GM23248 (cell line): Measurements from ENCODE around the gene SERPINA4. TPM values are rescaled to one million over a fixed set of nuclear protein-coding genes. Genes with fewer than 3 reads are reported as not detected.

ENCODE experiments used
- DNase-seq: peaks from one replicate; pipeline ENCODE4 v3.0.0-alpha.2; 2015
- H2AFZ ChIP-seq: fragments of 200-600 bp; sonication (generic); 2 replicates; pipeline ENCODE4 v1.6.1; 2016; ENCODE audit warnings: antibody characterized with exemption
- H3F3A ChIP-seq: fragments of 200-600 bp; sonication (generic); 2 replicates; pipeline ENCODE4 v1.6.1; 2016; ENCODE audit warnings: mild to moderate bottlenecking, antibody characterized with exemption, mixed run types; ENCODE audit not compliant: insufficient read depth
- H3K27ac ChIP-seq: fragments of 200-600 bp; sonication (generic); 2 replicates; pipeline ENCODE4 v1.5.1; 2016; ENCODE audit warnings: mild to moderate bottlenecking
- H3K27me3 ChIP-seq: fragments of 200-600 bp; sonication (generic); replicated peaks from 2 replicates; pipeline ENCODE4 v1.6.1; 2016; ENCODE audit warnings: mild to moderate bottlenecking; ENCODE audit not compliant: insufficient read depth
- H3K36me3 ChIP-seq: fragments of 200-600 bp; sonication (generic); 2 replicates; pipeline ENCODE4 v1.6.1; 2016; ENCODE audit warnings: low read depth, mild to moderate bottlenecking
- H3K4me1 ChIP-seq: fragments of 200-600 bp; sonication (generic); 2 replicates; pipeline ENCODE4 v1.6.1; 2016; ENCODE audit warnings: mild to moderate bottlenecking; ENCODE audit not compliant: insufficient read depth
- H3K4me2 ChIP-seq: fragments of 200-600 bp; sonication (generic); one replicate; pipeline ENCODE4 v1.6.1; 2016; ENCODE audit warnings: mild to moderate bottlenecking; ENCODE audit not compliant: unreplicated experiment
- H3K4me3 ChIP-seq: fragments of 200-600 bp; sonication (generic); 2 replicates; pipeline ENCODE4 v1.5.1; 2016; ENCODE audit warnings: mild to moderate bottlenecking
- H3K79me2 ChIP-seq: fragments of 200-600 bp; sonication (generic); 2 replicates; pipeline ENCODE4 v1.6.1; 2016; ENCODE audit warnings: mild to moderate bottlenecking; ENCODE audit not compliant: insufficient read depth
- H3K9ac ChIP-seq: fragments of 200-600 bp; sonication (generic); 2 replicates; pipeline ENCODE4 v1.6.1; 2016; ENCODE audit warnings: mild to moderate bottlenecking
- H3K9me2 ChIP-seq: fragments of 200-600 bp; sonication (generic); 2 replicates; pipeline ENCODE4 v1.6.1; 2016; ENCODE audit warnings: mixed run types, mild to moderate bottlenecking, moderate library complexity; ENCODE audit not compliant: insufficient read depth
- H3K9me3 ChIP-seq: fragments of 200-600 bp; sonication (generic); one replicate; pipeline ENCODE4 v1.6.1; 2017; ENCODE audit warnings: low read depth
- H4K20me1 ChIP-seq: fragments of 200-600 bp; sonication (generic); 2 replicates; pipeline ENCODE4 v1.6.0; 2016; ENCODE audit not compliant: insufficient read depth
- EZH2 ChIP-seq: fragments of 200-600 bp; sonication (generic); IDR thresholded peaks from 2 replicates; pipeline ENCODE4 v1.6.1; 2018; ENCODE audit warnings: antibody characterized with exemption, mild to moderate bottlenecking; ENCODE audit not compliant: insufficient read depth, poor library complexity, severe bottlenecking
- EZH2phosphoT487 ChIP-seq: fragments of 200-600 bp; sonication (generic); IDR thresholded peaks from 2 replicates; pipeline ENCODE4 v1.6.1; 2018; ENCODE audit warnings: antibody characterized with exemption, moderate library complexity, mild to moderate bottlenecking, low read depth; ENCODE audit not compliant: insufficient read depth
- WGBS, 2 experiments: methylation state at CpG; one replicate each; pipeline ENCODE4 v1.1.6; 2015 to 2017; ENCODE audit warnings: low lambda C conversion rate in 2 of 2, low coverage in 1 of 2; ENCODE audit errors: missing lambda C conversion rate in 2 of 2; 5-methylcytosine and 5-hydroxymethylcytosine counted together
- in situ Hi-C: fragments of 300-500 bp; cut with MboI; formaldehyde crosslinking; loops from 2 replicates; pipeline ENCODE4 v1.15.0; 2020
- polyA plus RNA-seq: library from polyadenylated mRNA; unstranded; fragments of >200 nt; fragmentation: Nextera tagmentation; extraction: Ambion mirVana; gene quantifications from 2 replicates; pipeline ENCODE4 v1.2.1, GENCODE V29; 2016
- total RNA-seq: library from RNA; depleted of rRNA; stranded (reverse); fragments of >200 nt; shearing (Covaris generic); gene quantifications from 2 replicates; pipeline ENCODE4 v1.2.3, GENCODE V29; 2014

SERPINA4 gene
- total and polyA plus RNA-seq, 2 experiments from 2014 or later = not detected

DNA sequence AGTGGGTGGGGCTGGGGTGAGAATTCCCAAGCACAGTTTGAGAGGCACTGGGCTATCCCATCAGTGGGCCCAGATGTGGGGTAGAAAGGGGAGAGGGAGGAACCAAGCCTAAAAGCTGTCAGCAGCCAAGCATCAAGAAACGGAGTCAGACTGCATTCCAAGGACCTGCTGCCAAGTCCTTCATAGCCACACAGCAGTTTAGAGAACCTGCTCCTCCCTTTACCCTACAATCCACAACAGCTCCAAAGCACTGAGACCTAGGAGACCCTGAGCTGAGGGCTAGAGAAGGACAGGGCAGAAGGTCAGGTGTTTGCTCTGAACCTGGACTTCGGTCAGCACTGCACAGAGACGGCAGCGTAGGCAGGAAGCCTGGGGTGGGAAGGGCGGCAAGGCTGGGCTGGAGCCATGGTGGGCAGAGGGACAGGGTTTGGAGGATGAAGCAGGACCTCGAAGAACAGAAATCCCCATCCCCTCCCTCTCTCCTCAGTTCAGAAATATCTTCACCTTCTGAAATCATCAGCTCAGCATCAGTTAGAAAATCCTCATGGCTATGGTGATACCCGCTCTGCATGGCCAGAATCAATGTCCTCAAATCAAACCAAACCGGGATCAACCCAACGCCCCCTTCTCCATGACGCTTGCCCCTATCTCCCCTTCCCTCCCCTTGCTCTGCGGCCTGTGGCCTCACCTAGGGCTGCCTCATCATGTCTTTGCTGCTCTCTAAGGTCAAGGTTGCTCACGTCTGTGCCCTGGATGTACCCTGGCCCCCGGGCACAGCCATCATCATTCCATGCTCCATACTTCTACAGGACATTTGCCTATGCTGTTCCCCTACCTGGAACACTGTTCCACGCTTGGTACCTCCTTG lies 12.9 kb upstream of the SERPINA4 start:
- no peaks in the 10 kb centered on the region for H3K9me3 ChIP-seq
- no peak for DNase-seq
- no peaks in the 10 kb centered on the region for H3F3A ChIP-seq
- TF ChIP-seq EZH2 = no peak
- TF ChIP-seq EZH2phosphoT487 = no peak
- H3K9me2 ChIP-seq = no peaks in the 10 kb centered on the region
- no peak overlapping the region for H3K4me3 ChIP-seq
- no peaks in the 10 kb centered on the region for H3K36me3 ChIP-seq
- WGBS, 2 experiments = 56 to 64% methylated on average over 12 to 14 of the region's 14 CpGs
- in situ Hi-C loops = no loop called here
- no peak overlapping the region for H3K4me2 ChIP-seq
- H2AFZ ChIP-seq = no peak overlapping the region
- H3K27ac ChIP-seq = no peak overlapping the region
- no peak overlapping the region for H3K9ac ChIP-seq
- no peaks in the 10 kb centered on the region for H4K20me1 ChIP-seq
- H3K4me1 ChIP-seq = no peaks in the 10 kb centered on the region
- no peaks in the 10 kb centered on the region; the same call in 1 of the 2 replicates for H3K27me3 ChIP-seq
- no peaks in the 10 kb centered on the region for H3K79me2 ChIP-seq

DNA sequence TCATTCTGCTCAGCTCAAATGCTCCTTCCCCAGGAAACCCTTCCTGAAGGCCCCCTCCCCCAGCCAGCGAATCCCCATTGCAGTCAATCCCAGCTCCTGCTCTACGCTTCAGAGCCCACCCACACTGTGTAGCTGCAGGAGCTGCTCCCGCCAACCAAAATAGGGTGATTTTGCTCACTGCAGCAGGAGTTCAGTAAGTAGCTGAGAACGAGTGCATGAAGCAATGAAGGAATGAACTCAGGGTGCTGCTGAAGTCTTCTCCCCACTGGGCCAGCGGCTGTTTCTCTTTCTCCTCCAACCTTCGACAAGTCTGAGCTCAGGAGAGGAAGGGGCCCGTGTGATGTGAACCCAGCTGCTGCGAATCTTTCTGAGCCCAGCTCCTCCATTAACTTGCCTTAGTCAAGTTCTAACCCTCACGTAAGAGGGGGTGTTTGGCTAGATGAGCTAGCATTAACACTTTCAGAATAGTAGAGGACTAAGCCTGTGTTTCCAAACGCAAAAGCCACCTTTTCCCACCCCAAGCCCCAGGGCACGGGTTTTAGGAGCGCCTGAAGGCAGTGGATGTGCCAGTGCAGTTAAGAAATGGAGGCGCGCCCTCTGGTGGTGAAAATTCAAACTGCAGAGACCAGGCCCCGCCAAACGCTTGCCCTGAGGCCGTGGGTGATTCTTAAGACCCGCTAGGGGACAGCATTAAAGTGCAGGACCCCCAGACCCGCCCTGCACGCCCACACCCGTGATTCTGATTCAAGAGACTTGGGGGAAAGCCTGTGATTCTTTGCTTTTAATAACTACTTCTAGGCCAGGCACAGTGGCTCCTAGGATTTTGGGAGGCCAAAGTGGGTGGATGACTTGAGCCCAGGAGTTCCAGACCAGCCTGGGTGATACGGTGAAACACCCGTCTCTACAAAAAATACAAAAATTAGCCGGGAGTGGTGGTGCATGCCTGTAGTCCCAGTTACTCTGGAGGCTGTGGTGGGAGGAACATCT lies 11.9 kb upstream of the SERPINA4 start:
- H3K4me2 ChIP-seq = no peak overlapping the region
- TF ChIP-seq EZH2phosphoT487 (no peak), EZH2 (no peak)
- in situ Hi-C loops = no loop called here

DNA sequence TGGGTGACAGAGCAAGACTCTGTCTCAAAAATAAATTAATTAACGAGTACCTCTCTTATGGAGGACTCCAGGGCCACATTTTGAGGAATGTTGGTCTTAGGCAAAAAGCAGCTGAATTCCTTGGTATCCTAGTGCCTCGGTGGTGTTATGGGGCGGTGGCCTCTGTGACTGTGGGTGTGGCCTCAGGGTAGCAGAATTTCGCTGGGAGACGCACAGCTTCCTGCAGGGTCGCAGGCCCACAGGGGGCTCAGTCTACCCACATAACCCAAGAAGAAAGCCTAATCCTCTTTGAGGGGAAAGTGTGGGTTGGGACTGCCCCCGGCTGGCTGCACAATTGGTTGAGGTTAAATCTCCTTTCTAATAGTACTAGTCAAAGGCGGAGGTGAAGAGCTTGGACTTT lies 11.2 kb upstream of the SERPINA4 start:
- no peak for DNase-seq
- no peaks in the 10 kb centered on the region for H3F3A ChIP-seq
- H3K27me3 ChIP-seq = no peaks in the 10 kb centered on the region; the same call in 1 of the 2 replicates
- WGBS, 2 experiments = 66 to 77% methylated on average over 8 of the region's 8 CpGs
- no peaks in the 10 kb centered on the region for H3K36me3 ChIP-seq
- no peak overlapping the region for H3K4me2 ChIP-seq
- no peak overlapping the region for H2AFZ ChIP-seq
- no peaks in the 10 kb centered on the region for H3K79me2 ChIP-seq
- H3K27ac ChIP-seq = no peak overlapping the region
- H3K4me1 ChIP-seq = no peaks in the 10 kb centered on the region
- H3K9ac ChIP-seq = no peak overlapping the region
- no peak overlapping the region for H3K4me3 ChIP-seq
- H4K20me1 ChIP-seq = no peaks in the 10 kb centered on the region
- no peaks in the 10 kb centered on the region for H3K9me3 ChIP-seq
- in situ Hi-C loops = no loop called here
- TF ChIP-seq EZH2 (no peak), EZH2phosphoT487 (no peak)
- no peaks in the 10 kb centered on the region for H3K9me2 ChIP-seq

More for the DNA sequence above, 11.9 kb upstream of the SERPINA4 start:
- Histone ChIP-seq H3K36me3 (no peaks in the 10 kb centered on the region), H3K79me2 (no peaks in the 10 kb centered on the region), H3K4me3 (no peak overlapping the region), H3F3A (no peaks in the 10 kb centered on the region), H3K9me3 (no peaks in the 10 kb centered on the region), H3K9ac (no peak overlapping the region), H3K27ac (no peak overlapping the region), H3K9me2 (no peaks in the 10 kb centered on the region), H2AFZ (no peak overlapping the region), H3K27me3 (no peaks in the 10 kb centered on the region; the same call in 1 of the 2 replicates), H3K4me1 (no peaks in the 10 kb centered on the region), H4K20me1 (no peaks in the 10 kb centered on the region)
- peak; percentile 54 for DNase-seq
- WGBS, 2 experiments = 17 to 18% methylated on average over 24 of the region's 24 CpGs

DNA sequence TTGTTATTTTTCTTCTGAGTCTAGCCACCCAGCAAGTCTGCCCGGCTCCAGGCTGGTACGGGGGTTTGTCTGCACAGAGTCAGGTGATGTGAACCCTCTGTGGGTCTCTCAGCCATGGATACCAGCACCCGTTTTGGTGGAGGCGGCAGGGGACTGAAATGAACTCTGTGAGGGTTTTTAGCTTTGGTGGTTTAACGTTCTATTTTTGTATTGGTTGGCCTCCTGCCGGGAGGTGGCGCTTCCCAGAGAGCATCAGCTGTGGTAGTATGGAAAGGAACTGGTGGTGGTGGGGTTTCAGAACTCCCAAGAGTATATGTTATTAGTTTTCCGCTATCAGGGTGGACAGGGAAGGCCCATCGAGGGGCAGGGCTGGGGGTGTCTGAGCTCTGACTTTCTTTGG lies 5.3 kb upstream of the SERPINA4 start:
- H3K9me3 ChIP-seq = no peaks in the 10 kb centered on the region
- no peaks in the 10 kb centered on the region for H3K9me2 ChIP-seq
- H2AFZ ChIP-seq = no peak overlapping the region
- no peak overlapping the region for H3K27ac ChIP-seq
- no peaks in the 10 kb centered on the region for H4K20me1 ChIP-seq
- no peaks in the 10 kb centered on the region for H3K4me1 ChIP-seq
- in situ Hi-C loops = no loop called here
- H3F3A ChIP-seq = no peaks in the 10 kb centered on the region
- H3K36me3 ChIP-seq = no peaks in the 10 kb centered on the region
- H3K4me2 ChIP-seq = no peak overlapping the region
- no peak overlapping the region for H3K9ac ChIP-seq
- no peak overlapping the region for H3K4me3 ChIP-seq
- 70% methylated on average over 9 of the region's 9 CpGs for WGBS, 2 experiments
- TF ChIP-seq EZH2phosphoT487 (no peak), EZH2 (no peak)
- DNase-seq = no peak
- H3K27me3 ChIP-seq = peaks cover 7% of the 10 kb centered on the region
- no peaks in the 10 kb centered on the region for H3K79me2 ChIP-seq
